Amniotic stem cell (primary cell): Measurements from ENCODE around the gene ART4.

Source experiments
- DNase-seq: peaks from one replicate; lab custom pipeline; 2025; lab: John Stamatoyannopoulos, UW

The ART4 gene

DNA sequence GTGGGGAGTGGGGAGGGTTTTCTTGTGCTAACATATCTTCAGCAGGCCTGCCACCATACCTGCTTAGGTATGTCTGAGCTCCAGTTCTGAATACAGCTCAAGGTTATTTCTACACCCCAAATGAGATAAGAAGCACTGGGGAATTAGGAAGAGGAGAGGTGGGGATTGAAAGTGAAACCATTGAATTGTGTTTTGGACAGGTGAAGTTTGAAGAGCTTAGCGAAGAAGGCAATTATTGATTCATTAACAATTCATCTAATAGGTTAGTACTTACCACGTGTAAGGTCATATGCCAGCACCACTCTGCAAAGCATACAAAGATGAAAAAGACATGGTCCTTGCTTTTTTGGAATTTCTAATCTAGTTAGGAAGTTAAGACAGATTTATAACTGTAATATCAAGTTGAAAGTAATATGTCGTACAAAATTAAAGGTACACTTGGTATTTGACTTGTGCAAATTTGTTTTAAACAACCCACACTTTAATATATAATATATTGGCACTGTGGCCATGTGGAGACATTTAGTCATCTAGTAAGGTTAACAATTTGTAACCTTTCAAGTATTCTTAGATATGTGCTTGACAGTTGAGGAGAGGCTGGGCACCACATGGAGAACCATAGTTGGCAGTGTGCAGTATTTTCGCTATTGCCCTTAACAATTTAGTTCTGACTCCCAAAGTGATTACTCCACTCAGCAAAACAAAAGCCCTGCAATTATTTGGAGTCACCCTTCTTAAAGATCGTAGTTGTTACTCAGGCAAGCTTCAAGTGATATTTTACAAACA, 33.0 kb downstream of the ART4 start:
- DNase-seq, result no peak

DNA sequence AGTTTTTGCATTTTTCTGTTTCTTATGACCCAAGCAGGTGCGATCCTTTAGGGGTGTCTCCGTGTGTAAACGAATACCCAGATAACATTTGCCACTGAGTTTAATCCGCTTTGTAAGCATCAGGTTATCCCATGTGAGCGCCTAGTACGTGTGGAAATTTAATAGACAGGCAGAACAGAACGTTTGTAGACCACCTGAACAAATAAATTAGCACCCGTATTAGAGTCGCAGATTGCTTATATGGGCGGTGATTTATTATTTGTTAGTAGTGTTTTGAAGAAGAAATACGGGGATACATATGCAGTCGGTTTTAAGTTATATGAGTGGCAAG, 39.5 kb downstream of the ART4 start:
- DNase-seq, result no peak

DNA sequence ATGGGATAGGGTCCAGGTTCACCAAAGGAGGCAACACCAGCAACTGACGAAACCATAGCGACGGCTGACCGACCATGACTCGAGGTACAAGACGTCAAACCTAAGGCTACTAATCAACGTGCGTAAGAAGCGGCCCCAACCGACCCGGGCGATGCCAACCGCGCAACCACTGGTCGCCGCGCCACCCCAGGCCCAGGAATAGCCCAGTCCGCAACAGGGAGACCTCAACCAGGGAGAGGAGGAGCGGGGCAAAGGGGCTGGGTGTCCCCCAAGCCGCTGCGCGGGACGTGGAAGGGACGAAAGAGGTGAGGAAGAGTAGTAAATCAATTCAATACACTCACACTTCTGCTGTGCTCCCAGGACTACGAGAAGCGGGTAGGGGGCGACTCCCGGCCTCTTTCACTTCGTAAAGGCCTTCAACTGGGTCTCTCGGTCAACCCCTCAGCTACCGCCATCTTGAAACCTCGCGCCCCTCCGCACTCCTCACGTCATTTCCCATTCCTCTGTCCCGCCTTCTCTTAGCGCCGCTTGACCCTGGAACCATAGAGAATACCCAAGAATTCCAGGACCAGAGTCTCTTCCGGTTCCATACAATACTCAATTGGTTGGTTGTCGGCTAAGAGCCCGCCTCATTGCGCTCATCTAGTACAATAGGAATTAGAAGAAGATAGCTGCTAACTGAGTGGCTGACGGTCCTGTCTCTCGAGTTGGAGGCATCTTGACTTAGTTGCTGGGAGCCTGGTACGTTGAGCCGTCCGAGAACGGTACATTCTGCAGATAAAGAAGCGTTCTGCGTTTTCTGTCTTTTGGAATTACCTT, 40.1 kb downstream of the ART4 start, which contains the start of the genes C12orf60 and WBP11:
Gene C12orf60 (plus strand): TSS at position 660 of the 819 bp plus-strand sequence. CDS start 19,266 bp downstream, outside the sequence.
Gene WBP11 (minus strand): TSS at position 468 of the 819 bp plus-strand sequence. CDS start 2,095 bp downstream, outside the sequence.
- DNase-seq, result peak; percentile 97

DNA sequence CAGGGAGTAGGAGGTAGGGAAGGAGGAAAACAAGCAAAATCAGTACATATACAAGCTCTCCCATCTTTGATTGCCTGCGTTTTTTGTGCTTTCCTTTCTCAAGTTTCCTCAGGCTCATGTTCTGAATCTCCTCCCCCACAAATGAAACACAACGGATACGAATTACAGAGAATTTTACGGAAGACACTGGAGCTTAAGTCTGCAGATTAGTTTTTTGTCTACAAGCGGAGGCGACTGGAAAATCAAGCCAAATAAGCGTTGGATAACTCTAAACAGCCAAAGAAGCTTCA, 40.7 kb downstream of the ART4 start:
- DNase-seq, result no peak

DNA sequence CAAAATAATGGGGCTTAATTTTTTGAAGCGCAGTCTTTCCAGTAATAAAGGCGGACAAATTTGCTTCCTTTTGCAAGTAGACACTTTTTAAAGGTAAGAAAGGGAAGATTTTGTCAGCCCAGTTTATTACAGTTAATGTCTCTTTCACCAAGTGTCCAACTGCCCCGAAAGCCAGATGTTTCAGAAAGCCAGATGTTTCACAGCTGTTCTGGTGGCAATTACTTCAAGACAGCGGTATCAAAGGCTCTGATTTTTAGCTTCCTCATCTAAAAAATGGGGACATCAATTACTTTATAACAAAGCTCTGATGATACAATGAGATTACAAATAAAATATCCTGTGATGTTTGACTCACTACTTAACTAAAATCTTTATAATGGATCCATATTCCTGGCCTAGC, 41.1 kb downstream of the ART4 start:
- no peak for DNase-seq

DNA sequence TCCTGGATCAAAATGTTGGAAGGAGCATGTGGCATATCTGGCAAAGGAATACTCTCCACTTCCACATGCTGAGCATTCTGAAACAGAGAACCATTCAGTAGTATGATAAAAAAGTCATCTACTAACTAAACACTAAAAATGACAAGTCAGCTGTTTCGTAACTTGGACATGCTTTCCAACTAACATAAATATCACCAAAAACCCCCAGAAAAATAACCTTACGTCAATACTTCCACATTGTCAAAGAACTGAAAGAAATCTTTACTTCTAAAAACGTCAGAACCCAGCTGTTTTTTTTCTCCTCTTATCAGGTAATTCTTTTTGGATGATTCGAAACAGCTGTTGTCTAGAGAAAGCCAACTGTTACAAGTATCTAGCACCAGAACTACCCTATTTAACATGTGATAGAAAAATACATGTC, 48.3 kb downstream of the ART4 start:
- no peak for DNase-seq

DNA sequence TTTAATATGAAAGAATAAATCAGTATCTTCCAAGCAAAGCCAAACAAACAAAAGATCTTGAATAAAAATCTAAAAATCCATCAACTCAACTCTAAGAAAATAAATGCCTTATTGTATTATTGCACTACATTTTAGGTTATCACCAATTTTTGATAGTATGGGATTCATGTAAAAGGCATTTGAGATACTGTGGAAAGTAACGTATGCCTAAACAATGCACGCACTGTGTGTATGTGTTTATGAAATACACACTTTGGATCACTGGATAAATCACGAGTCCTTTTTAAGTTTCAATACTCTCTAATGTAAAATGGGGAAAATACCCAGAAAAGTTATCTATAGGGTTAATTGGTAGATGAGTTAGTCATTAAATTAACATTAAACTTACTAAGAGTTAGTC, 57.8 kb downstream of the ART4 start:
- DNase-seq, result no peak

DNA sequence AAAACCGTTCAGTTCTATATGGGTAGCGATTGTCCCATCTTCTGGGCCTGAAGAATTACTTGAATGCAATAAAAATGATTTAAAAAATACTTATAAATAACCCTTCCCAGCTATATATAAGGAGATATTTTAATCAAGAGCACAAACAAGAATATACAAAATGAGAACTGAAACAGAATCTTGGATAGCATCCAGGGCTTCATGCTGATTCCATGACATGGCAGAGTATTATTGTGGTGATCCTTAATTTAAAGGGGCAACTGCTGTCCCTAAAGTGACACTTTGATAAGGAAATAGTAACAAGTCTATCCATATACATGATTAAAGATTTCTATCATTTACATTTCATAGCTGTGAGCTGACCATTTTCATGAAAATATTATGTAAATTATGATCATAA, 58.9 kb downstream of the ART4 start:
- DNase-seq, result no peak

DNA sequence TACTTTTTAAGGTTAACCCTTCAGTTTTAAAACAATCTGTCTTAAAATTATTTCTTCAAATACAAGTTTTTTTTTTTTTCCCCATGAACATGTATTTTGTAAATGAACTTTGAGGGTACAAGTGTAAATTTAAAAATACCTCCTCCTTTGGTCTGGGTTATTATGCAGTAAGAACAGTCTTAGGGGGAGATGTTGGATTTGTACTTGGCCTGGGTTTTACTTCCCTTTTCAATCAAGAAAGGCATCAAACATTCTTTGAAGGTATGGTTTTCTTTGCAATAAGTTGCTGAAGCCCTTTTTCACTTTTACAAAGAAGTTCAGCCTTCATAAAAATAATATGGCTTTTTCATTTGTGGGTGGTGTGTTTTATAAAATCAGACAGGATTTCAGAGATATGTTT, 60.6 kb downstream of the ART4 start:
- DNase-seq, result no peak

DNA sequence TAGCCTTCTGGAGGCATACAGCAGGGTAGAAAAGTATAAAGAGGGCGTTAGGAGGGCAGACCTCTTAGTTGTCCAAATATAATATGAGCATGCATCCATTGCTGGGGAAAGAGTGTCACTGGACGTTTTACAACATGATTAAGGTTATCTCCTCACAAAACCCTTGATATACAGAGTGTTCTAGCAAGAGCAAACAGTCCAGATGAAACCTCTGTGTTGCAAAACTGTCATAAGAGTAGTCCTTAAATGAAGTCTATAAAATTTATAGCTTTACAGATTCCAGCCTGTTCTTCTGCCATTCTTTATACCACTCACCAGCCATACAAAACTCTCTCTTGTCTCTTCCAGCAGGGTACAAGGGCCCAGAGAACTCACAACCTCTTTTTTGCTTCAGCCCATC, 61.8 kb downstream of the ART4 start:
- no peak for DNase-seq

DNA sequence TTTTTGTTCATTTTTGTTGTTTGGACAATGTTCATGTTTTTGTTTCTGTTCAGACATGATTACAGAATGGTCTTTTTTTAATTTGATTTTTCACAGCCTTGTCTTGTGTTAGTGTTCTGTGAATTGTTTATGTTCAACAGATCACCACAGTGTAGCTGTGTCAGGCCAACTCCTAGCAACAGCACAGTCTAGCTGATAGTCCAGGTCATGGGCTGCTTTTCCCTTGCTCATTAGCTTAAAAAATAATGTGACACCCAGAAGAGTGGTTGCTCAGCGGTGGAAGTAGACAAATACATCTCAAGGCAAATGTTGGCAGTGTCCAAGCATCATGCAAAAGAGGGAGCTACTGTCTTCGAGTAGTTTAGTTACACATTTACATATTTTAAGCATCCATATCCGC, 62.5 kb downstream of the ART4 start:
- DNase-seq, result no peak

DNA sequence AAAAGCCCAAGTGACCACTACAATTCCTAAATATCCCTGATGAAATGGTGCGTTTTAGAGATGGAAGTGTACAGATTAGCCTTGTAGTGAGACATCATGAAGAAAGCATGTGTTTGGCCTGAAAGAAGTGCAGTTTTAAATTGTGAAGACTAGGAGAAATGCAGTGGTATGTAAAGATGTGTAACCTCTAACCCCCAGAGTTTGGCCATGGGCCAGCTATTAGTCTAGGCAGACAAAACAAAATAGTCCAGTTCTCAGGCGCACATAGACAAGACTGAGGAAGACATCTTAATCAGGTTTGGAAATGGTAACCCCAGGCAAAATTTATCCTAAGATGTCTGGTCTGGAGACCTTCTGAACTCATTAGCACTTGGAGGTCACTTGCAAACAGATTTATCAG, 63.5 kb downstream of the ART4 start:
- no peak for DNase-seq

DNA sequence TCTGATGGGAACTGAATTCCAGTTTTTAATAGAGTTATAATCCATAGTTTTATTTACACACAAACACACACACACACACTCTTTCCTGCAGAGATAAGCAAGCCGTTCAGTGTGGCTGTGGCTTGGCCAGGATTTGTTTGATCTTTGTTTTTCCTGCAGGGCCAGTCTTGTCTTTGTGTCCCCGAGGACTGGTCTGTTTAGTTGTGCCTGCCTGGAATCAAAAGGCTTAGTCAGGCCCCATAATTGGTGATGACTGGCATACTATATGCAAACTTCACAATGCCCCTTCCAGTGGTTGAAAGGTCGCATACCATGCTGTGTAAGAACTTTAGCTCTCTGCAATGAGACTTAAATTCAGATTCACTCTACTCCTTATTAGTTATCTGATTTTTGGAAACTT, 66.1 kb downstream of the ART4 start:
- DNase-seq, result no peak

DNA sequence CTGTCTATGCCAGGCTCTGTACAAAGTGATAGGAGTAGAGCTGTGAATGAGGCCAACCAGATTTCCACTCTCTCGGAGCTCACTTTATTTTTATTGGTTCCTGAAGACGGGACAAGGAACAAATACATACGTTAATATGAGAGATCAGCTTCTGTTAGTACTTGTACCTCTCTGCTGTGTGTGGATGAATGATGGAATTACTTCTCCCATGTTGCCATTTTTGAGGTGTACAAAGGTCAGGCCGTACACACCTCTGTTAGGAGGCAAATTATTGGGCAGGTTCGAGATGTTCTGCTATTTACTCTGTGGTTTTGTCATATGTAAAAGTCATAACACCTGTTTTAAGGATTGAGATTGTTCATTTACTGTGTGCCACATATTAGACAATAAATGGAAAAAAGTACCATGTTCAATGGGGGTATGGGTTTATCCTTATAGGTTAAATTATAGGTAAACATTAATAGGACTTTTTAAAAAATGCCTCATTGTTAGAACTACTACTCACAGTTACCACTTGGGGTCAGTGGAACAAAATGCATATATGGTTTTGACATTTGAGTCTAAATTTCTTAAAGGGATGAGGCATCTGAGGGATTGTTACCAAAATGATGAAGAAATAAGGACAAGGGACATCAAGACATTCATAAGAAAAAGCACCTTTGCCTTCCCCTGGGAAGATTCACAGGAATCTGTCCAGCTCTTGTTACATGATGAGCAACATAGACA, 66.9 kb downstream of the ART4 start:
- no peak for DNase-seq

DNA sequence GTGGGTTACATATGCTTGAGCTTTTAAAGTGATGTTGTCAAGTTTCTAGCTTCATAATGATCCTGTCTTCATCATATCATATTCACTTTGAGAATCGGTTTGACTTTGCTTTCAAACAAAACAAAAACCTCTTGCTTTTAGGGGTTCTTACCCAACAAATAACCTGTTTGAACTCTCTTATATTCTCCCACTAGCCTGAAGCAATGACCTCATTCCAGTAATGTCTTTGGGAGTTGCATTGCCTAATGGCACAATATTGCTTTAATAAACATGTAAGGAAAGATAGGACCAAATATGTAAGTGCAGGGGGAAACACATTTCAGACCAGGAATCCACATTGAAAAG, 67.7 kb downstream of the ART4 start:
- DNase-seq, result no peak
